Psoas muscle (tissue), 8 donors: Measurements from ENCODE around the gene RPL27A. TPM values are rescaled to one million over a fixed set of nuclear protein-coding genes. Genes with fewer than 3 reads are reported as not detected.

Experiments
- ATAC-seq, 4 donors: fragments of 200-7000 bp; cut with Tn5 transposase; one replicate each; pipeline ENCODE4 v1.9.1; 2020; ENCODE audit warnings: moderate library complexity in 3 of 4, mild to moderate bottlenecking in 2 of 4
- DNase-seq, 2 donors: peaks; one replicate each; pipeline ENCODE4 v3.0.0-alpha.2; 2020
- H3K27ac ChIP-seq: fragments of 200-600 bp; one replicate; pipeline ENCODE4 v1.8.0; 2022
- H3K27me3 ChIP-seq, 3 donors: fragments of 200-600 bp in 1 of 3; one replicate each; pipeline versions ENCODE4 v1.6.1 to v1.8.0; 2013 to 2022; ENCODE audit warnings: low read length in 2 of 3, mild to moderate bottlenecking in 2 of 3, moderate library complexity in 1 of 3; ENCODE audit not compliant: insufficient read depth in 3 of 3
- H3K36me3 ChIP-seq, 2 donors: fragments of 200-600 bp in 1 of 2; one replicate each; pipeline versions ENCODE4 v1.6.1 to v1.8.0; 2013 to 2022; ENCODE audit warnings: low read depth in 1 of 2, mild to moderate bottlenecking in 1 of 2, moderate library complexity in 1 of 2; ENCODE audit not compliant: insufficient read depth in 1 of 2
- H3K4me1 ChIP-seq: fragments of 200-600 bp; one replicate; pipeline ENCODE4 v1.8.0; 2022
- H3K4me3 ChIP-seq: fragments of 200-600 bp; one replicate; pipeline ENCODE4 v1.8.0; 2022; ENCODE audit warnings: mild to moderate bottlenecking
- H3K9me3 ChIP-seq: fragments of 200-600 bp; one replicate; pipeline ENCODE4 v1.8.0; 2022
- CTCF ChIP-seq: fragments of 200-600 bp; IDR thresholded peaks from one replicate; pipeline ENCODE4 v1.8.0; 2022; ENCODE audit warnings: antibody characterized with exemption
- WGBS, 3 donors: extraction: QIAGEN DNeasy Blood & Tissue Kit; methylation state at CpG; one replicate each; pipeline versions ENCODE4 v1.1.6 to v1.1.7; 2013; 5-methylcytosine and 5-hydroxymethylcytosine counted together
- intact Hi-C, 2 donors: fragments of 100-400 bp; cut with DNase I; formaldehyde crosslinking; loops; one replicate each; pipeline versions ENCODE4 v1.11.0 to v1.14.2; 2022
- polyA plus RNA-seq, 3 donors: library from polyadenylated mRNA; stranded (reverse); fragments of 200-250 nt; gene quantifications; one replicate each; pipeline ENCODE4 v1.2.3, GENCODE V29; 2013
- total RNA-seq, 4 donors: library from RNA; stranded (reverse); fragmentation: NEBNext Ultra II Directional in 2 of 4; extraction: Animal tissue kit (Norgen Biotek cat#: 25700) in 2 of 4; gene quantifications; one replicate each; pipeline versions ENCODE4 v1.2.1 to v1.2.4, GENCODE V29; 2021 to 2023
- donor health status: healthy with polysubstance abuse.
- donor health status: DM: no; HTN: no; CAD: no; lungs with moderate emphysema.
- donor health status: Bipolar disorder and iron deficiency.
- donor health status: healthy.
- donor health status: DM: yes; HTN: yes; CAD: no.
- donor health status: DM: no; HTN: no; CAD: no.
- donor health status: DM: no; HTN: no; CAD: no.
- donor health status: DM: yes; HTN: yes; CAD: no.

Gene RPL27A
- total and polyA plus RNA-seq, 7 donors: 308 to 2,060 (median 673) TPM

GRCh38 chr11:8693010-8693551 lies 10.5 kb downstream of the RPL27A start:
- DNase-seq (no peak), ATAC-seq (no peak)
- intact Hi-C loops: loop anchor here in 1 of 2 donors (5.0 kb wide), 1 partner anchor 219 kb away; the partner anchor contains the start of gene AKIP1
- H3K9me3 ChIP-seq: no peaks in the 10 kb centered on the region
- peaks cover 4 to 68% of the 10 kb centered on the region in 2 donors for H3K36me3 ChIP-seq
- TF ChIP-seq CTCF: no peak
- no peak overlapping the region for H3K4me3 ChIP-seq
- WGBS, 3 donors: 81 to 87% (median 82%) methylated on average over 6 of the region's 6 CpGs
- no peak overlapping the region for H3K27ac ChIP-seq
- H3K4me1 ChIP-seq: peaks cover 7% of the 10 kb centered on the region
- no peaks in the 10 kb centered on the region for H3K27me3 ChIP-seq

- no peak for TF ChIP-seq CTCF
- H3K27ac ChIP-seq: no peak overlapping the region
- intact Hi-C loops: loop anchor here in 1 of 2 donors (5.0 kb wide), 1 partner anchor 219 kb away; the partner anchor contains the start of gene AKIP1
- WGBS, 3 donors: 80 to 86% (median 86%) methylated on average over 7 of the region's 7 CpGs
- H3K4me1 ChIP-seq: peaks cover 5% of the 10 kb centered on the region
- H3K9me3 ChIP-seq: no peaks in the 10 kb centered on the region
- H3K4me3 ChIP-seq: no peak overlapping the region
- no peaks in the 10 kb centered on the region for H3K27me3 ChIP-seq
- ATAC-seq (no peak), DNase-seq (no peak)
- H3K36me3 ChIP-seq: peaks cover 4 to 73% of the 10 kb centered on the region in 2 donors
Measured at GRCh38 chr11:8693555-8693954, 11.0 kb downstream of the RPL27A start.

GRCh38 chr11:8694137-8694536 lies 11.5 kb downstream of the RPL27A start:
- no peak for DNase-seq
- Histone ChIP-seq H3K27me3 (no peaks in the 10 kb centered on the region), H3K36me3 (peaks cover 4 to 78% of the 10 kb centered on the region in 2 donors), H3K9me3 (no peaks in the 10 kb centered on the region), H3K27ac (no peak overlapping the region), H3K4me1 (peaks cover 5% of the 10 kb centered on the region), H3K4me3 (no peak overlapping the region)
- intact Hi-C loops: loop anchor here in 1 of 2 donors (5.0 kb wide), 1 partner anchor 218 kb away; the partner anchor contains the start of gene AKIP1
- ATAC-seq: no peak
- TF ChIP-seq CTCF: no peak
- WGBS, 3 donors: 78 to 83% (median 79%) methylated on average over 5 of the region's 5 CpGs

GRCh38 chr11:8697054-8697453 lies 14.5 kb downstream of the RPL27A start:
- DNase-seq: no peak

More at GRCh38 chr11:8697054-8697453, 14.5 kb downstream of the RPL27A start:
- Histone ChIP-seq H3K27ac (no peak overlapping the region), H3K36me3 (peaks cover 2 to 73% of the 10 kb centered on the region in 2 donors), H3K27me3 (no peaks in the 10 kb centered on the region), H3K9me3 (no peaks in the 10 kb centered on the region), H3K4me1 (peaks cover 6% of the 10 kb centered on the region), H3K4me3 (no peak overlapping the region)
- no peak for TF ChIP-seq CTCF
- intact Hi-C loops: no loop called here
- no peak for ATAC-seq
- WGBS, 3 donors: 94 to 96% (median 95%) methylated on average over 3 of the region's 3 CpGs
